Endodermal cell (in vitro differentiated cells): Measurements from ENCODE around the gene DPM1. TPM values are rescaled to one million over a fixed set of nuclear protein-coding genes. Genes with fewer than 3 reads are reported as not detected.

Experiments
- DNase-seq: peaks from one replicate; pipeline ENCODE4 v3.0.0-alpha.2; 2017
- H3K27ac ChIP-seq: 2 replicates; pipeline ENCODE4 v1.5.1; 2013; ENCODE audit warnings: mild to moderate bottlenecking, low read depth, low read length, moderate library complexity
- H3K27me3 ChIP-seq: 2 replicates; pipeline ENCODE4 v1.6.1; 2013; ENCODE audit warnings: mild to moderate bottlenecking, low read length, moderate library complexity; ENCODE audit not compliant: insufficient read depth, control insufficient read depth, poor library complexity, severe bottlenecking
- H3K36me3 ChIP-seq: 2 replicates; pipeline ENCODE4 v1.7.0; 2013; ENCODE audit warnings: mild to moderate bottlenecking, low read length, moderate library complexity; ENCODE audit not compliant: control insufficient read depth, insufficient read depth
- H3K4me1 ChIP-seq: one replicate; pipeline ENCODE4 v1.7.0; 2013; ENCODE audit warnings: low read length; ENCODE audit not compliant: control insufficient read depth, insufficient read depth
- H3K4me3 ChIP-seq: 2 replicates; pipeline ENCODE4 v1.5.1; 2013; ENCODE audit warnings: mild to moderate bottlenecking, low read length, moderate library complexity
- H3K9ac ChIP-seq: 2 replicates; pipeline ENCODE4 v1.6.1; 2013; ENCODE audit warnings: mild to moderate bottlenecking, low read length, moderate library complexity; ENCODE audit not compliant: poor library complexity, severe bottlenecking; ENCODE audit errors: extremely low read depth
- H3K9me3 ChIP-seq: 2 replicates; pipeline ENCODE4 v1.6.1; 2013; ENCODE audit warnings: mild to moderate bottlenecking, low read length, moderate library complexity; ENCODE audit not compliant: control insufficient read depth
- H3K27ac Mint-ChIP-seq: 2 replicates; pipeline ENCODE4 v1.8.0; 2020; ENCODE audit warnings: mixed read lengths
- H3K27me3 Mint-ChIP-seq: 2 replicates; pipeline ENCODE4 v1.8.0; 2021; ENCODE audit warnings: mild to moderate bottlenecking, mixed read lengths; ENCODE audit not compliant: insufficient read depth
- H3K36me3 Mint-ChIP-seq: 2 replicates; pipeline ENCODE4 v1.8.0; 2020; ENCODE audit warnings: low read depth, mixed read lengths
- H3K4me1 Mint-ChIP-seq: 2 replicates; pipeline ENCODE4 v1.8.0; 2020; ENCODE audit warnings: mixed read lengths
- H3K4me3 Mint-ChIP-seq: 2 replicates; pipeline ENCODE4 v1.8.0; 2020; ENCODE audit warnings: mild to moderate bottlenecking, moderate library complexity, mixed read lengths
- H3K9me3 Mint-ChIP-seq: 2 replicates; pipeline ENCODE4 v1.8.0; 2020; ENCODE audit warnings: mild to moderate bottlenecking, mixed read lengths
- WGBS, 2 experiments: methylation state at CpG; one replicate each; pipeline versions ENCODE4 v1.1.5 to v1.1.7; 2013; ENCODE audit warnings: missing lambda C conversion rate in 2 of 2, mixed read lengths in 1 of 2; ENCODE audit not compliant: insufficient coverage in 1 of 2, insufficient read length in 1 of 2; 5-methylcytosine and 5-hydroxymethylcytosine counted together
- total RNA-seq, 2 donors: library from RNA; stranded (reverse); fragmentation: NEBNext Ultra II Directional in 1 of 2; extraction: Animal tissue kit (Norgen Biotek cat#: 25700) in 1 of 2; gene quantifications; 2 replicates in 1 of 2; 3 replicates in 1 of 2; pipeline ENCODE4 v1.2.1, GENCODE V29; 2021
- TF ChIP-seq, protein P1 (sequence below): fragments of 200-600 bp; sonication (generic); conservative IDR thresholded peaks from 2 replicates; pipeline ENCODE4 v1.5.0; 2021; ENCODE audit warnings: antibody characterized with exemption, mild to moderate bottlenecking

Gene DPM1
- total RNA-seq, 2 donors from 2014 or later, result 54.9 to 58.8 TPM

DNA sequence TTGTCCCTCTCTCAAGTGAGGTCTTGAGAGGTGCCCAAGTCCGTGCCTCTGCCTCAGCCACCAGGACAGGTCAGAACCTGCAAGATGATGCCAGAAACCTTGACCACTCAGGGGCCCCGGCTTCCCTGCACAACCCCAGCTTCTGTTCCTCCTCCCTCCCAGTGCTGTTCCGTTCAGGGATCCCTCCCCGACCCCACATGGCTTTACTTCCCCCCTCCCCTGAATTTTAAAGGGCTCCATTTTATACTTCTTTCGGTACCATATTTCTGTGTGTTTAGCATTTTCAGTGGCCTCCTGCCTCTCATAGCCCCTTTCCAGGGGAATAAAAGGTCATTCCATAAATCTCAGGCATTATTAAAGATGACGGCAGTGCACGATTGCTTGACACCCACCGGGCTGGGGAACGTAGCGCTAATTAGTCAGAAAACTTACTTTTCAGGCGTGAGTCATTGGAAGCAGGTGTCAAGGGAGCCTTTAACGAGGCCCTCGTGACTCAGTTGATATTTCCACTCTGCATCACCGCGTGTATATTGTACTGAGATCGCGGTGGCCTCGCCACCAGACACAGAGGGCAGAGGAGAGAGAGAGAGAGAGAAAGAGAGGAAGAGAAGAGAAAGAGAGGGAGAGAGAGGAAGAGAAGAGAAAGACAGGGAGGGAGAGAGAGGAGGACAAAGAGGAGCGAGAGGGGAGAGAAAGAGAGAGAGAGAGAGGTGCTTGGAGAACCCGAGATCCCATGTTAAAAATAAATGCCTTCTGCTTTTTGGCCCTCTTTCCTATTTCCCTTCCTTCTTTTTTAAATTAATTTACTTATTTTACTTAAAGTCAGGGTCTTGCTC lies 43.3 kb upstream of the DPM1 start:
- WGBS, 2 experiments, result 94 to 95% methylated on average over 18 to 20 of the region's 20 CpGs
- Mint-ChIP-seq H3K4me3 (no peak overlapping the region), H3K4me1 (peaks cover 6% of the 10 kb centered on the region), H3K36me3 (peaks cover 43% of the 10 kb centered on the region), H3K9me3 (no peaks in the 10 kb centered on the region), H3K27ac (no peak overlapping the region), H3K27me3 (no peaks in the 10 kb centered on the region)
- H3K36me3 ChIP-seq, result peaks cover 43% of the 10 kb centered on the region
- H3K27ac ChIP-seq, result no peak overlapping the region
- no peaks in the 10 kb centered on the region for H3K9me3 ChIP-seq
- no peaks in the 10 kb centered on the region for H3K27me3 ChIP-seq
- H3K4me1 ChIP-seq, result no peaks in the 10 kb centered on the region
- TF ChIP-seq, protein P1, sequence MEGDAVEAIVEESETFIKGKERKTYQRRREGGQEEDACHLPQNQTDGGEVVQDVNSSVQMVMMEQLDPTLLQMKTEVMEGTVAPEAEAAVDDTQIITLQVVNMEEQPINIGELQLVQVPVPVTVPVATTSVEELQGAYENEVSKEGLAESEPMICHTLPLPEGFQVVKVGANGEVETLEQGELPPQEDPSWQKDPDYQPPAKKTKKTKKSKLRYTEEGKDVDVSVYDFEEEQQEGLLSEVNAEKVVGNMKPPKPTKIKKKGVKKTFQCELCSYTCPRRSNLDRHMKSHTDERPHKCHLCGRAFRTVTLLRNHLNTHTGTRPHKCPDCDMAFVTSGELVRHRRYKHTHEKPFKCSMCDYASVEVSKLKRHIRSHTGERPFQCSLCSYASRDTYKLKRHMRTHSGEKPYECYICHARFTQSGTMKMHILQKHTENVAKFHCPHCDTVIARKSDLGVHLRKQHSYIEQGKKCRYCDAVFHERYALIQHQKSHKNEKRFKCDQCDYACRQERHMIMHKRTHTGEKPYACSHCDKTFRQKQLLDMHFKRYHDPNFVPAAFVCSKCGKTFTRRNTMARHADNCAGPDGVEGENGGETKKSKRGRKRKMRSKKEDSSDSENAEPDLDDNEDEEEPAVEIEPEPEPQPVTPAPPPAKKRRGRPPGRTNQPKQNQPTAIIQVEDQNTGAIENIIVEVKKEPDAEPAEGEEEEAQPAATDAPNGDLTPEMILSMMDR, result no peak
- no peak overlapping the region for H3K9ac ChIP-seq
- no peak for DNase-seq
- H3K4me3 ChIP-seq, result no peak overlapping the region

DNA sequence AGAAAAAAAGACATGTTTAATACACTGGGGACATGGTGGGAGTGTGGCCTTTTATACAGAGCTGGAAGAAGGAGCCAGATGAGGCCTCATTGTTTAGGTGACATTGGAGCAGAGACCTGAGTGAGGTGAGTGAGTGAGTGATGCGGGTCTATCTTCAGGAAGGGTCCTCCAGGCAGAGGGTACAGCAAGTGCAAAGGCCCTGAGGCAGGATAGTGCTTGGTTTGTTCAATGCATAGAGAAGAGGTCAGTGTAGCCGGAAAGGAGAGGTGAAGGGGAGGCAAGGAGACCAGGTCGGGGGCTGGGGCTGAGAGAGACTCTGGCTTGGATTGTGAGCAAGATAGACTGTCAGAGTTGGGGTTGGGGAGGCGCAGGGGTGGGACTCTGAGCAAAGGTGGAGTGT lies 41.0 kb upstream of the DPM1 start:
- Mint-ChIP-seq H3K27ac (no peak overlapping the region), H3K36me3 (peaks cover 20% of the 10 kb centered on the region), H3K4me3 (no peak overlapping the region), H3K4me1 (peaks cover 11% of the 10 kb centered on the region), H3K9me3 (no peaks in the 10 kb centered on the region), H3K27me3 (no peaks in the 10 kb centered on the region)
- H3K9me3 ChIP-seq, result no peaks in the 10 kb centered on the region
- peaks cover 21% of the 10 kb centered on the region for H3K36me3 ChIP-seq
- no peak overlapping the region for H3K9ac ChIP-seq
- 93 to 100% methylated on average over 1 to 4 of the region's 4 CpGs for whole genome bisulfite sequencing, 2 experiments
- no peaks in the 10 kb centered on the region for H3K4me1 ChIP-seq
- TF ChIP-seq, protein P1, result no peak
- no peak overlapping the region for H3K4me3 ChIP-seq
- H3K27me3 ChIP-seq, result no peaks in the 10 kb centered on the region
- H3K27ac ChIP-seq, result no peak overlapping the region
- DNase-seq, result no peak

DNA sequence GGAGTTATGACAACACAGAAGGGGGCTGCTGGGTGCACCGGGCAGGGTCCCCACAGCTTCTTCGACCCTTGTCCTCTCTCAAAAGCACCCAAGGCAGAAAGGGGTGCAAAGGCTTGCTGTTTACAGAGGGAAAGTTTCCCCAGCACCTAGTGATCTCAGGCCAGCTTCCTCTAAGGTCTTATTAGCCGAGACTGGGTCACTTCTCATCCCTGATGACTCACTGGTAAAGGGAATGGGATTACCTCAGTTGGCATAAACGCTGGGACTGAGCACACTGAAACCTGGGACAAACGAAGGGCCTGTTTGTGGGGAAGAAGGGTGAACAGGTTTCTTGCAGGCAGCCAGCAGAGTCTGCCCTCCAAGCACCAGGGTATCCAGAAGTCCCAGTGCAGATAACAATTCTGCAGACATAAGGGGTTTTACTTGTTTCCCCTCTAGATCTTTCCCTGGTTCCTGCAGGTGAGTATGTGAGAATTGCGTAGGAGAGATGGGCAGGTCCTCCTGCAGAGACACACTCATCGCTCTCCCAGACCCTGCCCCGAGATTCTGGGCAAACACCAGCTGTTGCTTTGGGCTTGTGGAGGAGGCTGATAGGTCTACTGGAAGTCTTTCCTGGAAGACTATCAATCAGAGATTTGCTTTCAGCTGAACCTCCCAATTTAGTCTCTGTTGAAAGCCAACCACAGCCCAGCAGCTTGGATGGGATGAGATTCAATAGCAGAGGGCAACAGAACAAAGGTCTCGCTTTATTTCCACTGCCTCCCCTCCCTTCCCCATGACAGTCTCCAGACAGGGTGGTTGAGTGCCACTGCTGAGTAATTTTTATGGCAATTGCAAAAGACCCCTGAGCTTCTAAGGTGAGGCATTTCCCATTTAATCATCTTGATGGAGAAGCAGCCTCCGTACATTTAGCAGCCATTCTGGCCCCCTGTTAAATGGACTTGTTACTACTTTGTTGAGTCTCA lies 38.9 kb upstream of the DPM1 start:
- peaks cover 18% of the 10 kb centered on the region for H3K4me1 Mint-ChIP-seq
- H3K27ac ChIP-seq, result no peak overlapping the region
- H3K27me3 Mint-ChIP-seq, result no peaks in the 10 kb centered on the region
- H3K4me3 ChIP-seq, result no peak overlapping the region
- no peak for DNase-seq
- peaks cover under 1% of the 10 kb centered on the region for H3K36me3 Mint-ChIP-seq
- 72 to 86% methylated on average over 8 to 10 of the region's 10 CpGs for WGBS, 2 experiments
- H3K36me3 ChIP-seq, result peaks cover 1% of the 10 kb centered on the region
- no peaks in the 10 kb centered on the region for H3K4me1 ChIP-seq
- no peaks in the 10 kb centered on the region for H3K27me3 ChIP-seq
- H3K9me3 Mint-ChIP-seq, result peaks cover 6% of the 10 kb centered on the region
- H3K9ac ChIP-seq, result no peak overlapping the region
- H3K27ac Mint-ChIP-seq, result peak overlapping the region; percentile 61
- peaks cover 5% of the 10 kb centered on the region for H3K9me3 ChIP-seq
- TF ChIP-seq, protein P1, result no peak
- no peak overlapping the region for H3K4me3 Mint-ChIP-seq
